DND-41 (cell line): ENCODE results near the gene FAM161B.

Source experiments
- ATAC-seq: fragments of 200-7000 bp; cut with Tn5 transposase; 3 replicates; pipeline ENCODE4 v1.9.1; 2021; ENCODE audit warnings: low read depth; ENCODE audit not compliant: insufficient read depth
- DNase-seq: peaks from one replicate; pipeline ENCODE4 v3.0.0-alpha.2; 2020
- H2AFZ ChIP-seq: 2 replicates; pipeline ENCODE4 v1.6.0; 2012; ENCODE audit warnings: low read depth, low read length
- H3K27ac ChIP-seq: 2 replicates; pipeline ENCODE4 v1.5.1; 2012; ENCODE audit warnings: low read length, inconsistent platforms
- H3K27me3 ChIP-seq: fragments of 200-600 bp; sonication (generic); 2 replicates; pipeline ENCODE4 v1.6.0; 2012; ENCODE audit warnings: low read length, mild to moderate bottlenecking, inconsistent platforms; ENCODE audit not compliant: insufficient read depth, poor library complexity
- H3K36me3 ChIP-seq: 2 replicates; pipeline ENCODE4 v1.5.1; 2012; ENCODE audit warnings: low read length, inconsistent platforms; ENCODE audit not compliant: insufficient read depth
- H3K4me1 ChIP-seq: 2 replicates; pipeline ENCODE4 v1.5.1; 2012; ENCODE audit warnings: mild to moderate bottlenecking, low read length; ENCODE audit not compliant: insufficient read depth
- H3K4me2 ChIP-seq: 2 replicates; pipeline ENCODE4 v1.6.0; 2012; ENCODE audit warnings: mild to moderate bottlenecking, moderate library complexity, low read length, inconsistent platforms; ENCODE audit not compliant: insufficient read depth
- H3K4me3 ChIP-seq, 2 experiments: fragments of 200-600 bp in 1 of 2; shearing (Covaris generic) in 1 of 2; 2 replicates each; pipeline ENCODE4 v1.5.1; 2012 to 2016; ENCODE audit warnings: inconsistent platforms in 2 of 2, low read length in 2 of 2, mild to moderate bottlenecking in 2 of 2, low read depth in 1 of 2, moderate library complexity in 1 of 2
- H3K79me2 ChIP-seq: 2 replicates; pipeline ENCODE4 v1.6.0; 2012; ENCODE audit warnings: low read length, inconsistent platforms; ENCODE audit not compliant: insufficient read depth
- H3K9ac ChIP-seq: 2 replicates; pipeline ENCODE4 v1.6.0; 2012; ENCODE audit warnings: low read depth, mild to moderate bottlenecking, inconsistent platforms, low read length, moderate library complexity
- H3K9me3 ChIP-seq: 2 replicates; pipeline ENCODE4 v1.5.1; 2012; ENCODE audit warnings: low read length, moderate library complexity, mild to moderate bottlenecking, inconsistent platforms; ENCODE audit not compliant: insufficient read depth, severe bottlenecking
- H4K20me1 ChIP-seq: 2 replicates; pipeline ENCODE4 v1.6.0; 2012; ENCODE audit warnings: low read length; ENCODE audit not compliant: insufficient read depth
- CTCF ChIP-seq: IDR thresholded peaks from 2 replicates; pipeline ENCODE4 v1.5.1; 2012; ENCODE audit warnings: borderline replicate concordance, low read length, moderate library complexity, mild to moderate bottlenecking; ENCODE audit not compliant: poor library complexity, severe bottlenecking; ENCODE audit errors: extremely low read depth
- EZH2 ChIP-seq: IDR thresholded peaks from 3 replicates; pipeline ENCODE4 v1.6.1; 2012; ENCODE audit warnings: borderline replicate concordance, low read depth, mild to moderate bottlenecking, moderate library complexity, low read length, inconsistent platforms; ENCODE audit not compliant: severe bottlenecking

FAM161B gene

DNA sequence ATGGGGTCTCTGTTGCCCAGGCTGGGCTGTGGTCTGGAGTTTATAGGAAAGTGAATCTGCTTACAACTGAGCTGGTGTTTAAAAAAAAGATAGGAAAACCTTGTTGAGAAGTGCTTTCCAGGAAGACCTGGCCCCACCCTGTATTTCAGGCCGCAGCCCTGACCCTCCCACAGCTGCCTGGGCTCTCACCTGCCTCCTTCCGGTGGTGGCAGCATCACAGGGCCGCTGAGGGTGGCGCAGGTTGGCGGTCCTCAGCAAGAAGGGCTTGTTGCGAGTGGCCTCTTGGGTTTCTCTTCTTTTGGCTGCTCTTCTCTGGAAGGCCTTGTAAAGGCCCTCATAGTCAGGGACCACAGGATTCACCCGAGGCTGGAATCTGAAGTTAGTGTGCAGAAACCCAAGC lies 7.7 kb downstream of the FAM161B start:
- no peak overlapping the region for H3K27ac ChIP-seq
- H3K4me2 ChIP-seq: no peak overlapping the region
- H3K9ac ChIP-seq: no peak overlapping the region
- H3K9me3 ChIP-seq: no peaks in the 10 kb centered on the region
- no peak overlapping the region for H3K4me3 ChIP-seq
- no peaks in the 10 kb centered on the region; the same call in 1 of the 2 replicates for H4K20me1 ChIP-seq
- no peak for ATAC-seq
- no peak for TF ChIP-seq CTCF
- TF ChIP-seq EZH2: no peak
- no peak for DNase-seq
- H3K36me3 ChIP-seq: peaks cover 4% of the 10 kb centered on the region; the same call in 1 of the 2 replicates
- H3K4me1 ChIP-seq: no peaks in the 10 kb centered on the region
- no peak overlapping the region for H2AFZ ChIP-seq
- no peaks in the 10 kb centered on the region for H3K79me2 ChIP-seq
- H3K27me3 ChIP-seq: no peaks in the 10 kb centered on the region

- no peak for ATAC-seq
- Histone ChIP-seq H3K9ac (no peak overlapping the region), H3K27ac (no peak overlapping the region), H3K4me2 (no peak overlapping the region), H4K20me1 (peaks cover 2% of the 10 kb centered on the region; the same call in 1 of the 2 replicates), H2AFZ (no peak overlapping the region), H3K79me2 (no peaks in the 10 kb centered on the region), H3K4me3 (no peak overlapping the region), H3K36me3 (peaks cover 32% of the 10 kb centered on the region), H3K27me3 (no peaks in the 10 kb centered on the region), H3K4me1 (no peaks in the 10 kb centered on the region), H3K9me3 (no peaks in the 10 kb centered on the region)
- TF ChIP-seq CTCF (no peak), EZH2 (no peak)
- DNase-seq: no peak
Measured at GRCh38 chr14:73937012-73937411, 12.9 kb downstream of the FAM161B start.

- DNase-seq: no peak
- Histone ChIP-seq H4K20me1 (peaks cover 2% of the 10 kb centered on the region; the same call in 1 of the 2 replicates), H3K36me3 (peaks cover 36% of the 10 kb centered on the region), H3K9ac (no peak overlapping the region), H3K4me1 (no peaks in the 10 kb centered on the region), H3K27me3 (no peaks in the 10 kb centered on the region), H2AFZ (no peak overlapping the region), H3K79me2 (no peaks in the 10 kb centered on the region), H3K27ac (no peak overlapping the region), H3K9me3 (no peaks in the 10 kb centered on the region), H3K4me2 (no peak overlapping the region), H3K4me3 (no peak overlapping the region)
- ATAC-seq: no peak
- no peak for TF ChIP-seq CTCF
- TF ChIP-seq EZH2: no peak
Measured at GRCh38 chr14:73936548-73936947, 13.3 kb downstream of the FAM161B start.

GRCh38 chr14:73935666-73936065 lies 14.2 kb downstream of the FAM161B start:
- Histone ChIP-seq H3K4me2 (no peak overlapping the region), H3K9me3 (no peaks in the 10 kb centered on the region), H4K20me1 (peaks cover 2% of the 10 kb centered on the region; the same call in 1 of the 2 replicates), H3K4me1 (no peaks in the 10 kb centered on the region), H3K36me3 (peaks cover 45% of the 10 kb centered on the region), H3K4me3 (no peak overlapping the region), H2AFZ (no peak overlapping the region), H3K27ac (no peak overlapping the region), H3K79me2 (no peaks in the 10 kb centered on the region), H3K27me3 (no peaks in the 10 kb centered on the region), H3K9ac (no peak overlapping the region)
- DNase-seq (no peak), ATAC-seq (no peak)
- TF ChIP-seq EZH2 (no peak), CTCF (peak; percentile 49)
